ENCODE data around the gene CENPQ.
A peak's percentile ranks its signal among the peaks of the same experiment; 100 is the strongest.

Gene CENPQ

GRCh38 chr6:49504666-49505065 lies 41.5 kb downstream of the CENPQ start:
- DNase-seq (ENCODE audit: low spot score): no peak

DNA sequence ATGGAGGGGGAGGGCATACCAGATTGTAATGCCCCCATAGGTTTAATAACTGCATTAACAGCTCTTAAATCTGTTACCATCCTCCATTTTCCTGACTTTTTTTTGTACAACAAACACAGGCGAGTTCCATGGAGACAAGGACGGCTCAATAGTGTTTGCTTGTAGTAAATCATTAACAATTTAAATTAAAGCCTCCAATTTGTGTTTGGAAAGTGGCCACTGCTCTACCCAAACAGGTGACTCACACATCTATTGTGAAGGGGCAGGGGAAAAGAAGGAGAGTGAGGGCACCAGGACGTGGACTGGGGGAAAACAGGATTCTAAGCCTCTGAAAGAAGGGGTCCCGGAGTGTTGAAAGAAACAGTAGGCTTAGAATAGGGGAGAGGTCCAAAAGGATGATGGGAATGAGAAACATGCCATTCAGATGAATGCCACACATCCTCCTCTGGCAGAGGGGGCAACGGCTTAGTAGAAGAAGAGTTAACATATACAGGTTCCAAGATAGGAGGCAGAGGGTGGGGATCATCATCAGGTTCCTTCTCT lies 43.5 kb downstream of the CENPQ start:
- no peak for DNase-seq (ENCODE audit: low spot score)

- no peak for DNase-seq (ENCODE audit: low spot score)
These were observed 46.2 kb downstream of the CENPQ start for GRCh38 chr6:49509342-49509741.

DNA sequence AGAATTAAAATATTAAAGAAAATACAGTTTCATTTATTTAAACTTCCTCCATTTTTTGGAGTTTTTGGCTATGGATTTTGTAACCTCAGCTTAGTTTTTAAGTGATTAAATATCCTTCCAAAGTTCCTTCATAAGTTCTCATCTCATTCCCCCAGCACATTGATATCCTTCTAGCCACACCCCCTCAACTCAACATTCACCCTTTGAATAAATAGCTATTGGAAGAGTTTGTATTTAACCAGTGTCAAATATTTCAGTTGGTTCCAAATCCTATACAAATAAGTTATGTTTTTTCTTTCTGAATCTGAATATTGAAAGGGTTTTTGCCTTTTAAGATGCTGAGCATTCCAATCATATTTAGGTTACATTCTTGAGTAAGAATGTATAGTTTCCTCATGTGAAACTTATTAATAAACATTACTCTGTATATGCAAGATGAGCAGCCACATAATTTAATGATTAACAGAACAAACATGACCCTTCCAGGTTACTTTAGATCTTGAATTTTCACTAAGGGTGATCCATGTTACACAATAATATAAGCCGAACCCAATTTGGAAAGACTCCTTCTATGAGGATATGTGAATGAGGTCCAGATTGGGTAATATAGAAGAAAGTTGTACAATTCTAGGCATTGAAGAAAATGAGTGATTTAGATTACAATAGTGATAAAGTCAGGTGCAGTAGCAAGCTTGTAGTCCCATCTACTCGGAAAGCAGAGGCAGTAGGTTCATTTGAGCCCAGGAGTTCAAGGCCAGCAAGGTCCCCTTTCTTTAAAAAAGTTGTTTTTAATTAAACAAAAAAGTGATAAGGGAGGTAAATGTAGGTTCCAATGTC lies 50.2 kb downstream of the CENPQ start:
- DNase-seq (ENCODE audit: low spot score): no peak

DNA sequence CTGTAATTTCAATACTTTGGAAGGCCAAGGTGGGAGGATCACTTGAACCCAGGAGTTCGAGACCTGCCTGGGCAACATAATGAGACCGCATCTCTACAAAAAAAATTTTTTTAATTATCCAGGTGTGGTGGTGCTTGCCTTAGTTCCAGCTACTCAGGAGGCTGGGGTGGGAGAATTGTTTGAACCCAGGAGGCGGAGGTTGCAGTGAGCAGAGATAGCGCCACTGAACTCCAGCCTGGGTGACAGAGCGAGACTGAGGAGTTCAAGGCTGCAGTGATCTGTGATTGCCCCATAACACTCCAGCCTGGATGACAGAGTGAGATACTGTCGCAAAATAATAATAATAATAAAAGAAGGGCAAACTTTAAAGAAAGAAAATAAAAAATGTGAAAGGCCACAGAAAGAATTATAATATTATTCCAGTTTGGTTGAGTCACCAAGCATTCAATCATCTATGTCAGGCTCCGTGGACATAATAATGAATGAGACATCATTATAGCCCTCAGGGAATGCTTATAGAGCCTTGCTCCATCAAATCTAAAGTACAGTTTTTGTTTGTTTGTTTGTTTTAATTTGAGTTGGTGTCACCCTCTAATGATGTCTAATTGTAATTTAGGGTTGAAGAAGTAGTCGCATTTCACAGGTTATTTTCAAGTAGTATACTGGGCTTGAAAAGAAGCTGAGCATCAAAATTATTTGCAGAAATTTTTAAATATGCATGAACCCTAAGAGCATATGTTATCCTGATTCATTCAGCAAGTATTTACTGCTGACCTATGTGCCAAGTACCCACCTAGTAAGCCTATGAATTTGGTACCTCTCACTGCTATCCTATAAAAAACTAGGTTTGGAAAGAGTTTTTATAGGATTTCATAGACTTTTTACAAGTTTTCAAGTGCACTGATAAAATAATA lies 51.7 kb downstream of the CENPQ start:
- no peak for DNase-seq (ENCODE audit: low spot score)

- no peak for DNase-seq (ENCODE audit: low spot score)
These were observed 52.4 kb downstream of the CENPQ start for GRCh38 chr6:49515485-49516146.

DNA sequence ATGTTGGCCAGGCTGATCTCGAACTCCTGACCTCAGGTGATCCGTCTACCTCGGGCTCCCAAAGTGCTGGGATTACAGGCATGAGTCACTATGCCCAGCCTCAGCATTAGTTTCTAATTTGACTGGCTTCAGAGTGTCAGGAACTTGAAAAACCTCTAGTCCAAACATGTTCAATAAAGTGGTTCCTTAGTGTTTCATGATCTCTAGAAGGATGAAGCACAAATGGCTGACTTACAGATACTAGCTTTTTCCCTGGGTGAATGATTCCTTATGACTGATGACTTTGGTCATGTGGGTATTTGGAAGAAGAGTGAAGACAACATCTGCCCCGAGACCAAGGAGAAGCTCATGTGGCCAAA lies 53.0 kb downstream of the CENPQ start:
- DNase-seq (ENCODE audit: low spot score): no peak

DNA sequence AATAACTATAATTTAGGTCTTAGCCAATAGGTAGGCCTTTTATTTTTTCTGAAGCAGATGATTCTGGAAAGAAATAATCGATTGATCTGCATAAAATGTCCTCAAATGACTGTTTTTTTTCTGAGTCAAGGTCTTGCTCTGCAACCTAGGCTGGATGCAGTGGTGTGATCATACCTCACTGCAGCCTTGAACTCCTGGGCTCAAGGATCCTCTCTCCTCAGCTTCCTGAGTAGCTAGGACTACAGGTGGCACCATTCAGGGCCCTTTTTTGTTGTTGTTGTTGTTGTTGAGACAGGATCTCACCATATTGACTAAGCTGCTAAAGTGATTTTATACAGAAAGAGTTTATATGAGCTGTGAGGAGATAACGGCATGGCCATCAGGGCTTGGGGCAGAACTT lies 54.7 kb downstream of the CENPQ start:
- DNase-seq (ENCODE audit: low spot score): no peak

- DNase-seq (ENCODE audit: low spot score): no peak
These were observed 56.5 kb downstream of the CENPQ start for GRCh38 chr6:49519660-49520059.

GRCh38 chr6:49522710-49523593 lies 59.8 kb downstream of the CENPQ start:
- no peak for DNase-seq (ENCODE audit: low spot score)

- no peak for DNase-seq (ENCODE audit: low spot score)
These were observed 60.7 kb downstream of the CENPQ start for GRCh38 chr6:49523901-49524300.

DNA sequence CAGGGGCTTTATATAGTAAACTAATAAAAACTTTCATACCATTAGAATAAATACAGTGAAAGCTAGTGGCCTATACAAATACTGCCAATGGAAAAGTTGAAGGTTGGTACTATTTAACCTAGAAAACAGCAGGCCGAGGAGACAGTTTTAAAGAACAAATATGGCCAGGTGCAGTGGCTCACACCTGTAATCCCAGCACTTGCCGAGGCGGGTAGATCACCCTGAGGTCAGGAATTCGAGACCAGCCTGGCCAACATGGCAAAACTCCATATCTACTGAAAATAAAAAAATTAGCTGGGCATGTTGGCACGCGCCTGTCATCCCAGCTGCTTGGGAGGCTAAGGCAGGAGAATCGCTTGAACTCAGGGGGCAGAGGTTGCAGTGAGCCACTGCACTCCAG lies 61.4 kb downstream of the CENPQ start:
- DNase-seq (ENCODE audit: low spot score): no peak

- DNase-seq (ENCODE audit: low spot score): no peak
These were observed 63.4 kb downstream of the CENPQ start for GRCh38 chr6:49526598-49526997.

DNA sequence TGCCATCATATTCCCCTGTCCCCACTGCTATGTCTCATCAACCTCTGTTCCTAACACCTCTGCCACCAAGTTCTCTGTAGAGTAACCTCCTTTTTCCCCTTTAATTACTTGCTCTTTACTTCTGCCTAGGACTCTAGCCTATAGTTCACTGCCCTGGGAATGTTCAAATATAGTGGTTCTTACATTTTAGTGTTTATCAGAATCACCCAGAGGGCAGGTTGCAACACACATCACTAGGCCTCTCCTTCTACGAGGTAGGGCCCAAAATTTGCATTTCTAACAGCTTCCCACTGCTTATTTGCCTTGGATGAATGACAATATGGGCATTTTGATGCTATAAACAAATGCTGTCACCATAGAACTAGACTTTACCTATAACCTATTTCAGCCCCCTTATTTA lies 64.2 kb downstream of the CENPQ start:
- DNase-seq (ENCODE audit: low spot score): no peak

GRCh38 chr6:49528571-49528970 lies 65.4 kb downstream of the CENPQ start:
- DNase-seq (ENCODE audit: low spot score): no peak

DNA sequence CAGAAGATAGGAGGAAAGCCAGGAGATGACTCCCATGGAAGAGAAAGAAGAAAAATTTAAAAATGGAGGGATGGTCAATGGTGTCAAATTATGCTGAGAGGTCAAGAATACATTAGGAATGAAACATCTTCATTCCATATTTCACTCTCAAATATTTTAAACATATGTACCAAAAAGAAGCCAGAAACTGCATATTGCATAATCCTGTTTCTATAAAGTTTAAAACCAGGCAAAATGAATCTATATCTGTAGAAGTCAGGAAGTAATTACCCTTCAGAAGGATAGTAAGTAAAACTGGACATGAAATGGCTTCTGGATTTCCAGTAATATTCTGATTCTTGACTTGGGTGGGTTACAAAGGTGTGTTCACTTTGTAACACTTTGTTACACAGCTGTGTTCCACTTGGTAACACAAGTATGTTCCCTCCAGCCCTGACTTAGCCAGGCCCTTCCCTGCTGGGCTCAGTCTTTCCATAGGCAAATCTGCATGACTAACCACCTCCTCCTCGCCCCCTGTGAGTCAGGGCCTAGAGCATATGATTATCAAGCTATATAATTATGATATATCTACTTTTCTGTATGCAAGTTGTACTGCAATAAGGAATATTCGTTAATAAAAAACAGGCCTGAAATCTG lies 67.1 kb downstream of the CENPQ start:
- no peak for DNase-seq (ENCODE audit: low spot score)

DNA sequence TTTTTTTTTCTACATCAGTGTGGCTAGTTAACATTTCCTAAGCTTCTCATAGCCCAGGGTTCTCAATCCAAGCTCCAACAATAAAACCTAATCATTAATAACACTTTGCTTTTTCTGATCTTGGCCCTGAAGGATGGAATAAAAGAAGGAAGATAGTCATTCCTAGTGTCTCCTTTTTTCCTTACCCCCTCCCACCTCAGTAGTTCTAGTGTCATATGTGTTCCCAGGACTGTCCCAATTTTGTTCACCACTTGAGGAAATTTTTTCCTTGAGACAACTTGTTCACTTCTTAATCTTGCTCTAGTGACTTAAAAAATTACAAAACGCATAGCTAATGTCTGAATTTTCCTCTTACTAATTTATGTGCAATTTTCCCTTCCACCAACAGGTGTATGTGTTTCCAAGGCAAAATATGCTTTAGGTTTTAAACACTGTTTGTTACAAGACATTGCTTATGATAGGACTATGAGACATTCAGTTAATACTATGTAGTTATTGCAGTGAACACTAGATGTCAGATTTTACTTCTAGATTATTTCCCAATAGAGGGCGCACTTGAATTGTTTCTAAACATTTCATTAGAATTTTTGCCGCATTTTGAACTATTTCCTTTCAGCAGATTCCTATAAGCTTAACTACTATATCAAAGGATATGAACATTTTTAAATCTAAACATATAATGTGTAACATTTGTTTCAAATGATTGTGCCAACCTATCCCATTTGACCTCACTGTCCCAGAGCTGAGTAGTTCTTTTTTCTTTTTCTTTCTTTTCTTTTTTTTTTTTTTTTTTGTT lies 68.8 kb downstream of the CENPQ start:
- DNase-seq (ENCODE audit: low spot score): peak; percentile 85

GRCh38 chr6:49535795-49536194 lies 72.6 kb downstream of the CENPQ start:
- no peak for DNase-seq (ENCODE audit: low spot score)

GRCh38 chr6:49539102-49539501 lies 75.9 kb downstream of the CENPQ start:
- DNase-seq (ENCODE audit: low spot score): no peak

GRCh38 chr6:49540614-49541013 lies 77.4 kb downstream of the CENPQ start:
- DNase-seq (ENCODE audit: low spot score): no peak
